Right cardiac atrium (tissue), 5 donors: Measurements from ENCODE around the gene TRIM26. TPM values are rescaled to one million over a fixed set of nuclear protein-coding genes. Genes with fewer than 3 reads are reported as not detected.
"Not testable (repeated sequence)": the region's sequence is repeated elsewhere in the genome, so short reads cannot be mapped to it uniquely, and the experiment has no call there.

Source experiments
- ATAC-seq, 2 donors: fragments of 200-7000 bp; cut with Tn5 transposase; one replicate each; pipeline versions ENCODE4 v1.8.0 to v1.9.1; 2020; ENCODE audit warnings: moderate library complexity in 2 of 2, mild to moderate bottlenecking in 1 of 2
- DNase-seq, 3 donors: peaks; one replicate each; pipeline ENCODE4 v3.0.0-alpha.2; 2020
- H3K27ac ChIP-seq: one replicate; pipeline ENCODE4 v1.5.1; 2013; ENCODE audit warnings: mild to moderate bottlenecking, low read length, control low read depth, moderate library complexity
- H3K27me3 ChIP-seq: one replicate; pipeline ENCODE4 v1.6.1; 2013; ENCODE audit not compliant: control insufficient read depth, insufficient read depth
- H3K4me1 ChIP-seq: one replicate; pipeline ENCODE4 v1.6.1; 2013; ENCODE audit warnings: low read length; ENCODE audit not compliant: control insufficient read depth, insufficient read depth
- H3K4me3 ChIP-seq: one replicate; pipeline ENCODE4 v1.5.1; 2013; ENCODE audit warnings: low read length, control low read depth
- H3K9me3 ChIP-seq: one replicate; pipeline ENCODE4 v1.6.1; 2013; ENCODE audit warnings: low read length; ENCODE audit not compliant: control insufficient read depth
- WGBS: extraction: QIAGEN DNeasy Blood & Tissue Kit; methylation state at CpG from one replicate; pipeline ENCODE4 v1.1.7; 2013; 5-methylcytosine and 5-hydroxymethylcytosine counted together
- intact Hi-C, 4 donors: fragments of 100-400 bp; cut with DNase I; formaldehyde crosslinking; loops; one replicate each; pipeline versions ENCODE4 v1.11.0 to v1.14.0; 2022 to 2023
- polyA plus RNA-seq: library from polyadenylated mRNA; stranded (reverse); fragments of 200-250 nt; gene quantifications from one replicate; pipeline ENCODE4 v1.2.3, GENCODE V29; 2013
- total RNA-seq, 4 donors: library from RNA; stranded (reverse); fragmentation: NEBNext Ultra II Directional; extraction: Animal tissue kit (Norgen Biotek cat#: 25700); gene quantifications; one replicate each; pipeline ENCODE4 v1.2.1, GENCODE V29; 2021
- donor health status: healthy with polysubstance abuse.
- donor health status: DM: no; HTN: yes; CAD: no.
- donor health status: DM: no; HTN: no; CAD: no.
- donor health status: DM: no; HTN: yes; CAD: no; lungs with severe emphysema.
- donor health status: DM: yes; HTN: yes; CAD: no.

TRIM26 gene
- total and polyA plus RNA-seq, 5 donors, result 19.6 to 27.1 (median 25.0) TPM

DNA sequence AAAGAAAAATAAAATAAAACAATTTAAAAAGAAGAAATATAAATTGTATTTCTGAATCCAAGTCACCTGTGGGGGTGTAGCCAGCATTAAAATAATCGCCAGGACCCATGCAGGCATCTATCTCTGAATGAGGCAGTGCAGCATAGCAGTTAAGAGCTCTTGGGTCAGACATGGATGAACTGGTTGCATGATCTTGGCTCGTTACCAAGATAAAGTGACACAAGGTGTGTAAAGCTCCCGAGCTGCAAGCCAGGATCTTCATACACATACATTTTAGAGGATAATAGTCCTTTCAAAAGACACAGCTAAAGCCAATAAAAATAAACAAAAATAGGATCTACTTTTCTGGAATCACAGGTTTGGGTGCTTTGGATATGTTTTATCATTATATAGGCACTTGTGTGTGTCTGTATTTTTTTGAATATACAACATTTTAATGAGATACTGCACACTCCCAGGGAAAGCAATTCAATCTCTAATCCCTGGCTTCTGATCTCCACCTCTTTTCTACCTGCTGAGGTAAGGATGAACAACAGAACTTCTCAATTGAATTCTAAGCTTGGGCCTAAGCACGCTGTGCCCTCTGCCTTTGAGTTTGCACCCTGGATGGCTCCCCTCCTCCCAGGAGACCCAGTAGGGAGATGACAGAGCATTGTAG is 61.1 kb downstream of the TRIM26 start:
- DNase-seq (no peak), ATAC-seq (no peak)
- Histone ChIP-seq H3K4me3 (no peak overlapping the region), H3K27ac (no peak overlapping the region), H3K9me3 (no peaks in the 10 kb centered on the region), H3K4me1 (peaks cover 2% of the 10 kb centered on the region), H3K27me3 (no peaks in the 10 kb centered on the region)
- WGBS, result 64% methylated on average over 4 of the region's 4 CpGs
- intact Hi-C loops, result no loop called here

DNA sequence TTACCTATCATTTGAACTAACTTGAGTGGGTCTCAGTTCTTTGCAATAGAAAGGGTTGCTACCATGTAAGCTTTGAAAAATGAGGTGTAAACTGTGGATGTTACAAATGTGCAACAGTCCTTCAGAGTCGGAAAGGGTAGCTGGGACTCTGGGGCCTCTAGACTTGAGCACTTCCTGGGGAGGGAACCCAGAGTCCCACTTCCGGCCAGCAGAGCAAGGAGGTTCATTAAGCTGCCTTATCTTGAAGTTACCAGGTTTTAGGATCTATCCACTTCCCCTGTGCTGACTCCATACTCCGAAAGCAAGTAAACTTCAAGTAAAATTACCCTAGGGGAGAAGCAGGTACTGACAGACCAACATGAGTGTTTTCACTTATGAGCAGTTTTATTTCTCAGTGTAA is 61.6 kb downstream of the TRIM26 start:
- Histone ChIP-seq H3K9me3 (no peaks in the 10 kb centered on the region), H3K27me3 (no peaks in the 10 kb centered on the region), H3K27ac (no peak overlapping the region), H3K4me1 (peaks cover 2% of the 10 kb centered on the region), H3K4me3 (no peak overlapping the region)
- intact Hi-C loops, result no loop called here
- DNase-seq, result no peak
- no peak for ATAC-seq
- WGBS, result 44% methylated on average over 3 of the region's 3 CpGs

DNA sequence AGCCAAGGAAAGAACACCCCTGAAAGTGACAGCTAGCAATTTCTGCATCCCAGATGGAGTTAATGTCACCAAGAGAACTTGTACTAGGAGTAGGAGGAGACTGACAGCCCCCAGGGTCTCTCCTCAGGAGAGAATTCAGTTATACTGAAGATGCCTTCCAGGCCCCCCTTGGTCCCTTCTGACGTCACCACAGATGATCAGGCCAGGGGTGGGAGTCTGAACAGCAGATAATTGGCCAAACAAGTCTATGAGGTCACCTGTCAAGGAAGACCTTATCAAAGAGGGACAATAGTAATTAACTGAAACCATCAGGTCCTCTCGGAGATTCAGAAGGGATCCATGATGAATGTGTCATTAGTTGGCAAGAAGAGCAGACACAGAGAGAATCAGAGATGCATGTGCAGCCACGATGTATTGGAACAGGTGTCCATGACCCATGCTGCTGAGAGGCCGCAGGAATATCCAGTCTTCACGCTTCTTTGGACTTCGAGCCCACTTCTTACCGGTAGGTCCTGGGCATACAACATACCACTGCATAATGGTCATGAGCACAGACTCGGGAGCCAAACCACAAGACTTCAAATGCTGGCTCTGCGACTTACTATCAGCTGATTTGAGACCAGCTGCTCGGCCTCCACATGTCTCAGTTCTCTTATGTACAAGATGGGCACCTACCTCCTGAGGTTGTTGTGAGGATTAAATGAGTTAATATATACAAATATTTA is 62.4 kb downstream of the TRIM26 start:
- H3K27ac ChIP-seq, result no peak overlapping the region
- no peaks in the 10 kb centered on the region for H3K27me3 ChIP-seq
- H3K9me3 ChIP-seq, result no peaks in the 10 kb centered on the region
- ATAC-seq (no peak), DNase-seq (no peak)
- no peak overlapping the region for H3K4me3 ChIP-seq
- WGBS, result 81% methylated on average over 10 of the region's 10 CpGs
- H3K4me1 ChIP-seq, result no peaks in the 10 kb centered on the region
- intact Hi-C loops, result no loop called here

DNA sequence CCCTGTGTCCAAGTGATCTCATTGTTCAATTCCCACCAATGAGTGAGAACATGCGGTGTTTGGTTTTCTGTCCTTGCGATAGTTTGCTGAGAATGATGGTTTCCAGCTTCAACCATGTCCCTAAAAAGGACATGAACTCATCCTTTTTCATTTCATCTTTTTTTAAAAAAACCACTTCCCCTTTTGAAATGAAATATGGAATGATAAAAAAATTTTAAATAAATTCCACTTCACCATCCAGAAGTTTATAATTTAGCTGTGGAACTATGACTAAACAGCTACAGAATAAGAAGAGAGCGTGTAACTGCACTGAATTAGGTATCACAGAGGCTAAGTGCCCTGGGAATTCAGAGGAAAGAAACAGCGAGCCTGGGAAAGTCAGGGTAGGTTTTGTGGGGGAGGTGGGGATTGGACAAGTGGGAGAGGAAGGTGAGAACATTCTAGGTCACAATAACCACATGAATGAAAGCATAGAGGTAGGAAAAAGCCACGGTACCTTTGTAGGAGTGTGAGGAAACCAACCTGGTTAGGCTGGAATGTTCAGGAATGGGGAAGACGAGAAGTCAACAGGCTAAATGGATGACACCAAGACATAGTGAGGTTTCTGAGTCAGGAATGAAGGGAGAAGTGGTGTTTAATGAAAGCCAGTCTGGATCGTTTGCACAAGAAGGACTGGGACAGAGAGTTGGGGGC is 63.2 kb downstream of the TRIM26 start:
- H3K4me3 ChIP-seq, result no peak overlapping the region
- DNase-seq (no peak), ATAC-seq (no peak)
- WGBS, result 64% methylated on average over 7 of the region's 7 CpGs
- H3K27ac ChIP-seq, result no peak overlapping the region
- no peaks in the 10 kb centered on the region for H3K9me3 ChIP-seq
- no peaks in the 10 kb centered on the region for H3K4me1 ChIP-seq
- no peaks in the 10 kb centered on the region for H3K27me3 ChIP-seq
- intact Hi-C loops, result no loop called here

DNA sequence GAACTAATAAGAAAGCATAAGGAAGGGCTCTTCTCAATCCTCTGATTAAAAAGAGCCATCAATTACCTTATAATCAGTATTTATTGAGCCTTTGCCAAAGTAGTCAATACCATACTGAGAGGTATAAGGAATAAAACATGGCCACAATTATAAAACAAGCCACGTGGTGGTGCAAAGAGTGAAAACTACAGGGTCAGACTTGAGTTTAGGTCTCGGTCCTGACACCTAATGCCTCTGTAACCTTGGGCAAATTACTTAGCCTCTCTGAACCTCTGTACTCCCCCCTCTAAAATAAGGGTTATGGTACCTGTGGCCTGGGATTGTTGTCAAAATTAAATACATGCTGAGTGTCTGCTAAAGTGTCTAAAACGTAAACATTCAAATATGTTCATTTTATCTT is 64.0 kb downstream of the TRIM26 start:
- WGBS, result 65% methylated on average over 3 of the region's 3 CpGs
- intact Hi-C loops, result no loop called here

DNA sequence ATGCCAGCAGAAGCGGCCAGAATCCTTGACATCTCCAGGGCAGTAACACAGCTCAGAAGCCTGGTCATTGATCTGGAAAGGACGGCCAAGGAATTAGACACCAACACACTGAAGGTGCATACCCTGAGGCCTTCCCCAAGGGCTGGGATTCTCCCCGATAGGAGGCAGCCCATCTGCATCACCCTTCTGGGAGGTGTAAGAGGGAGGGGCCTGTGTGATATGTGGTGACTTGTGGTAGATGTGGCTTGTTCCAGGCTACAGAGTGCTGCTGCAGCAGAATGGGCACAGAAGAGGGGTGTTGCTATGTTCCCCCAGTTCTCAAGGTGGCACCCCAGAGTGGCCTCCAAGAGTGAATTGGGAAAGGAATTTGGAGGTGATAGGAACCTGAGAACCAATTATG is 66.1 kb downstream of the TRIM26 start:
- no peaks in the 10 kb centered on the region for H3K27me3 ChIP-seq
- 65% methylated on average over 3 of the region's 3 CpGs for WGBS
- H3K4me3 ChIP-seq, result no peak overlapping the region
- no peaks in the 10 kb centered on the region for H3K4me1 ChIP-seq
- DNase-seq (no peak), ATAC-seq (peak in 1 of 2 donors; percentile 35)
- H3K27ac ChIP-seq, result no peak overlapping the region
- intact Hi-C loops, result no loop called here
- H3K9me3 ChIP-seq, result no peaks in the 10 kb centered on the region

More for the DNA sequence above, 64.0 kb downstream of the TRIM26 start:
- Histone ChIP-seq H3K4me3 (no peak overlapping the region), H3K4me1 (no peaks in the 10 kb centered on the region), H3K27me3 (no peaks in the 10 kb centered on the region), H3K27ac (no peak overlapping the region), H3K9me3 (no peaks in the 10 kb centered on the region)
- DNase-seq (no peak), ATAC-seq (no peak)

DNA sequence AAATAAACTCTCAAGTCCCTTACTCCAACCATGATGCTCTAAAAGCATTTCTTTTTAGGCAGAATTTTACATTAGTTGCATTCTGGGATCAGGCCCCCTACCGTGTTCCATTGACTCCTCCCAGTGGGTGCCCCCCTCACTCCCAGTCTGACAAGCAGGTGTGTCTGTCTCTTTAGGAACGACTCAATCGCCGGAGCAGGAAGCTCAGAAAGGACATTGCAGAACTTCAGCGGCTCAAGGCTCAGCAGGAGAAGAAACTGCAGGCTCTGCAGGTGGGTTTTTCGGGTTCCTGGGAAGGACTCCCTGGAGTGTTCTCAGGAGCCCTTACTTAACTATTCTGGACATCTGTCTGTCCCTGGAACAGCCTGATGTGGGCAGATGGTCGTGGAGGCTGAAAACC is 67.4 kb downstream of the TRIM26 start:
- no peaks in the 10 kb centered on the region for H3K27me3 ChIP-seq
- no peak for DNase-seq
- no peak overlapping the region for H3K4me3 ChIP-seq
- WGBS, result 48% methylated on average over 7 of the region's 7 CpGs
- H3K4me1 ChIP-seq, result no peaks in the 10 kb centered on the region
- no peaks in the 10 kb centered on the region for H3K9me3 ChIP-seq
- H3K27ac ChIP-seq, result no peak overlapping the region
- ATAC-seq, result no peak
- intact Hi-C loops, result no loop called here

DNA sequence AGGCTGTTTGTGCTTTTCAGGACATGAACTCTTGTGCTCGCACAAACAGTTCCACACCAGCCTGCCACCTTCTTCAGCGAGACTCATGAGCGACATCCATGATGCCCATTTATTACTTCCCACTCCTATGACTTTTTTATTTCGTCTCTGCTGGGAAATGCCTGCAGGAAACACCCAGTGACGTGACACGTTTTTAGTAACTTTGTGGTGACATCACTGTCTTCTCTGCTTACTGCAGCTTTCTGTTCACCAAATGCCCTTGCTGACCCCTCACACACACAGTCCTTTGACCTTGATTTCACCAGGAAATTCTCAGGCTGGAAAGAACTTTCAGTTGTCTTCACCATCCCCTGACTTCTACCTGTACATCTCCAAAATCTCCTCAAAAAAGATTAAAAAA is 68.4 kb downstream of the TRIM26 start:
- intact Hi-C loops, result no loop called here
- H3K4me3 ChIP-seq, result no peak overlapping the region
- DNase-seq, result no peak
- H3K27me3 ChIP-seq, result no peaks in the 10 kb centered on the region
- ATAC-seq, result no peak
- no peak overlapping the region for H3K27ac ChIP-seq
- no peaks in the 10 kb centered on the region for H3K9me3 ChIP-seq
- no peaks in the 10 kb centered on the region for H3K4me1 ChIP-seq
- 48% methylated on average over 6 of the region's 6 CpGs for WGBS

DNA sequence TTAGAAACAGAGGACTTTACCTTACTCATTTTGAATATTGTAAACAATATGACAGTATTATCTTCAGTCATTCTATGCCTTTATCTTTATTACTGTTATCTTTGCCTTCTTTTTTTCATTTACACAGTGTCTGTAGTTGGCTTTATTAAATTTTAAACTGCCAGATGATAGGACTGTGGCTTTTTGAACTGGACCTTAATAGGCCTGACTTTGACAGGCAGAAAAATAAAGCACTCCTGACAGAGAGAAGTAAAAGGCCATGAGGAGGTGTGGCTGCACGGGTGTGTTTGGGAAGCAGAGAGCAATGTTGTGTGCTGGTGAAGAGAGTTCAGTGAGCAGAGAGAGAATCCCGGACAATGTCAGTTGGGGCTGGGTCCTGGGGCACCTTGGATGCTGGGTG is 69.4 kb downstream of the TRIM26 start:
- Histone ChIP-seq H3K27me3 (no peaks in the 10 kb centered on the region), H3K4me3 (no peak overlapping the region), H3K27ac (no peak overlapping the region), H3K9me3 (no peaks in the 10 kb centered on the region), H3K4me1 (no peaks in the 10 kb centered on the region)
- intact Hi-C loops, result no loop called here
- no peak for DNase-seq
- ATAC-seq, result no peak
- 64% methylated on average over 2 of the region's 2 CpGs for WGBS

DNA sequence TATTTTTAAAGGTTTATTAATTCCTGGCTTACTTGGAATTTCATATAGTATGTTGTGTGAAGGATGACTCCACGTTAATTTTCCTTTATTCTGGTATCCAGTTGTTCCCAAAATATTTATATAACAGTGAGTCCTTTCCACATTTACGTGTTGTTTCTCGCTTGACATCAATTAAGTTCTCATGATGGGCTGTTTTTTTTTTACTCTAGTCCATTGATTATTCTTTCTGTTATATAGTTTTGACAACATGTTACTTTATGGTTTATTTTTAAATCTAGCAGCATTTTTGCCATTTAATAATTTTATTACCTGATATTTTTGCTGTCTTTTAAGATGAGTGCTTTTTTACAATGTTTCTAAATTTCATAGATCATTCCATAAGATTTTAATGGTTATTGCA is 70.5 kb downstream of the TRIM26 start:
- Histone ChIP-seq H3K4me1 (no peaks in the 10 kb centered on the region), H3K9me3 (no peaks in the 10 kb centered on the region), H3K4me3 (no peak overlapping the region), H3K27ac (no peak overlapping the region), H3K27me3 (no peaks in the 10 kb centered on the region)
- ATAC-seq (no peak), DNase-seq (no peak)
- intact Hi-C loops, result no loop called here
- 74% methylated on average over 3 of the region's 3 CpGs for whole genome bisulfite sequencing

DNA sequence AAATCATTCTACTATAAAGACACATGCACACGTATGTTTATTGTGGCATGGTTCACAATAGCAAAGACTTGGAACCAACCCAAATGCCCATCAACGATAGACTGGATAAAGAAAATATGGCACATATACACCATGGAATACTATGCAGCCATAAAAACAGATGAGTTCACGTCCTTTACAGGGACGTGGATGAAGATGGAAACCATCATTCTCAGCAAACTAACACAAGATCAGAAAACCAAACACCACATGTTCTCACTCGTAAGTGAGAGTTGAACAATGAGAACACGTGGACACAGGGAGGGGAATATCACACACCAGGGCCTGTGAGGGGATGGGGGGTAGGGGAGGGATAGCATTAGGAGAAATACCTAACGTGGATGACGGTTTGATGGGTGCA is 73.0 kb downstream of the TRIM26 start:
- intact Hi-C loops, DNase-seq, H3K27ac ChIP-seq, H3K27me3 ChIP-seq, H3K4me3 ChIP-seq, H3K9me3 ChIP-seq, ATAC-seq, H3K4me1 ChIP-seq: not testable (repeated sequence)
- 77% methylated on average over 8 of the region's 8 CpGs for WGBS
